GM04504 (cell line): ENCODE measurements around the gene TXNIP.
A peak's percentile ranks its signal among the peaks of the same experiment; 100 is the strongest.

ENCODE experiments used
- DNase-seq: peaks from one replicate; pipeline ENCODE4 v3.0.0-alpha.2; 2012; ENCODE audit warnings: low read depth

Gene TXNIP

DNA sequence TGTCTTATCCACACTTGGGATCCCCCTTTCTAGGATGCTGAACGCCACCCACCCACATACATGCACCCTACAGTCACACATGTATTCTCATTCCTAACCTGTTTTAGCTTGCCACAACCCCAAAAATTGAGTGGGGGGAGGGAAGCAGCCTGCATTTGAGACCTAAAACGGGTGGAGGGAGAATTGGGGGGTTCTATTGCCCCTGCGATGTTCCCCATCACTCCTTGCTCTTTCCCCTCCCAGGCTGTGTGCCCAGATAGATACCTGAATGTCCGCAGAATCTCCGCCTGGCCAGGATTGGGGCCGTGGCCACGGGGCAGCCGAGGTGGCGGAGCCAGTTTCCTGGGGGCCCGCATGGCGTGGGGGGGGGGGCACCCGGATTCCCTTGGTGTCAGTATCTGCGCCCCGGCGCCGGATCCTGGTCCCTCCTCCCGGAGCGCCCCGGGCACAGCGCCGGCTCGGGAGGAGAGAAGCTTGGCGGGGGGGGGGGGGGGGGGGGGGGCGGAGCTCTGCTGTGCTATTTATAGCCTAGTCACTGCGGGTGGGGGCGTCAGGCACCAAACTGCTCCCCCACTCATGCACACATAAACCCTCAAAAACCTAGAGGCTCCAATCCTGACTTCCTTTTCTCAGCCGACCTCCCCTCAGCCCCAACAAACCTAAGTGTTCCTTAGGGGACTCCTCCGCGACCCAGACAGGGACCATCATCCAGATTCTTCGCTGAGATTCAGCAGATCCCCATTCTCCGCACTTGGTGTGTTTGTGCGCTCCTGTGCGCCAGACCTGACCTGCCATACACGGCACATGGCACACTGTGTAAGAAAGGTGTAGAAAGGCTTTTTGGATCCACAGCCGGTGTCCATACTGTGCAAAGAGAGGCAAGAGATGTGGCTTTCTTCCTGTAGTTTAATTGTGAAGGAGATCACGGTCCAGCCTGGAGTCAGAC is 33.9 kb downstream of the TXNIP start:
- DNase-seq: no peak

DNA sequence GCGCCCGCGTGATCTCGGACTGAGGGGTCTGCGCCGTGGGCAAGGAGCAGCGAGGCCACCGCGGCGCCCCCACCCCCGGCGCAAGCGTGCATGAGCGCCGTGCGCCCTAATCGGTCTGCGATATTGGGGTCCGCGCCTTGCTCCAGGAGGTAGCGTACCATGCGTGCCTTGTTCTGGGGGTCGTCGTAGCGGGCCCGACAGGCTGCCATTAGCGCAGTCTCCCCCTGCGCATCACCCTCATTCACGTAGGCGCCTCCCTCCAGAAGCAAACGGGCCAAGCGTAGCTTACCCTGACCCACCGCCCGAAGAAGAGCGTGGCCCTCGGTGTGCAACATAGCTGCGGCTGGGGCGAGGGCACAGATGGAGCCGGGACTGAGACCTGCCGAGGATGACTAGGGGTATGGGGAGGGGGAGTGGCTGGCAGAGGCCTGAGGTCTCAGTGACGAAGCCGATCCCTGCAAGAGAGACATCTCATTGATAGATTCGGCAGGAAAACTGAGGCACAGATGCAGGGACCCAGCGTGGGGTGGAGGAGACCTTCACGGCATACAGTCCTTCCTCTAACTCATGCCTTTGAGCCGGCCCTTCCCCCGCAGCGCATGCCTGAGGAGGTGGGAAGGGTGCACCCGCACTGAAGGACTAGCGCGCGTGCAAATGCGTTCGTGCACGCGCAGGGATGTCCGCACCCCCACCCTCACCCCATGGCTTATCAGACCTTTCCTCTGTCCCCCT is 34.8 kb downstream of the TXNIP start:
- no peak for DNase-seq

DNA sequence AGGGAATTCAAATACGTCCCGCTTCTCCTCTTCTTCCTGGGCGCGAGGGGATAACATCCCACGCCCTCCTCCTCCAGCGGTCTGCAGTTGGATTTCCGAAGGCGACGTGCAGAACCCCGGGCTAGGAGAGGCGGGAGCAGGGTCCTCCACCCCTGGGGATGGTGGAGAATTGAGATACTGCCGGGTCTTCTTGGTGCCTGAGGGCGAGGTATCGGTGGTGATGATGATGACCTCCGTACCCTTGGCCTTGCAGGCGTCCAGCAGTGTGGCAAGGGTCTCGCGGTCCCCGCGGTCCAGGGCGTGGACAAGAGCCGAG is 35.3 kb downstream of the TXNIP start:
- no peak for DNase-seq

DNA sequence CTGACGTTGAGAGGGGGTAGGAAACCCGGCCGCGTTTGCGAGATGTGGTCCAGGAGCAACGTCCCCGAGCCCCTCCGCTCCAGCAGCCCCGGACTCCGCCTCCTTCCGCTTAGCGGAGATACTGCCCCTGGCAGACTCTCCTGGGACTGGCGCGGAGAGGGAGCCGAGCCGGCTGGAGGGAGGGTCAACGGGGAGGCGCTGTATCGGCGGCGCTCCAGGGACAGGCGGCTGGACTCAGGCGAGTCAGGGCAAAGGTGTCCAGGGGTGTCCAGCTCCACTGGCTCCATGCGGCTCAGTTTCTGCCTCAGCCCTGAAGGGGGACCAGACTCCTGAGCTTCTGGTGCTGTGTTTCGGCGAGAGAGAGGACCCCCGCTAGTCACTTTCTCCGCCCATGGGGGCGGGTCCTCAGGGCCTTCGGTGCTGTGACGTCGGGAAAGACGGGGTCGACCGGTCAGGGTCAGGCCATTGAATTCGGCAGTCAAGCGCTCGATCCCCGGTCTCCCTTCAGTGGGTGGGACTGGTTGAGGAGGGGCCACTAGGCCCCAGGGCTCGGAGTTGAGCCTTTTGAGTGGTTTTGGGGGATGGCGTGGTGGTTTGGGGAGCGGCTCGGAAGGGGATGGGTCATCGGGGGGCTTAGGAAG is 35.8 kb downstream of the TXNIP start:
- no peak for DNase-seq

DNA sequence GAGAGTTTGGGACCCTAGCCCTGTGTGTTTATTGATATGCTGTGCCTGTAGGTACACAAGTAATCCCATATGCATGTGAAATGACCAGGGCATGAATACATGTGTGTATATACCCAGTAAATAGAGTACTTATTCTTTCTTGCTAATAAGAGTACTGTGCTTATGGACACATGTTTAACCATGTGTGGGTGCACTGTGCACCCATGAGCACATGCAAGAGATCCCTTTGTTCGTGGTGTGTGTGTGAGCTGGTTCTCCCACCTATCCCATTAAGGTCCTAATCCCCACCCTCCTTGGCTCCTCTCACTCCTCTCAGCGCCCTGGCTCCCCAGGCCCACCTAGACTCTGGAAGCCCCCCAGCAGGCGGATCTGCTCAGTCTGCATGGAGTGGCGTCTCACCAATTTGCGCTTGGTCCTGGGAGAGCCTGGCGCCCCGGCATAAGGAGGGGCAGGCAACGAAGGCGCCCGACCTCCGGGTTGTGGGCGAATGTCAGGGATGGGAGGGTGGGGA is 36.4 kb downstream of the TXNIP start:
- DNase-seq: no peak

DNA sequence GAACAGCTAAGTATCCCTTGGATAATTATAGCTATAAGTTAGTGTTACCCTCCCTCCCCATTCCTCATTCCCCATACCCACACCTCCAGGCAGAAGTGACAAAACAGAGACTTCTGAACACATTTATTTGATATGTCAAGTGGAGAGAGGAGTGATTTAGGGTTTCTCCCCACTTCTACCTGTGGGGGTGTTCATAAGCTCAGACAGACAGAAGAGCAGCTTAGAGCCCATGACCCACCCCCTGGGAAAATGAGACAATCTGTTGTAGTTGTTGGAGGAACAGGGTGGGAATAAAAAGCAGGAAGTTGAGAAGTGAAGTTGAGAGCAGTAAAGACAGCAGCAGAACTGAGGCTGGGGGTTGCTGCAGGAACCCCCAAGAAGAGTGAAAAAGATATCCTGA is 37.0 kb downstream of the TXNIP start:
- no peak for DNase-seq

DNA sequence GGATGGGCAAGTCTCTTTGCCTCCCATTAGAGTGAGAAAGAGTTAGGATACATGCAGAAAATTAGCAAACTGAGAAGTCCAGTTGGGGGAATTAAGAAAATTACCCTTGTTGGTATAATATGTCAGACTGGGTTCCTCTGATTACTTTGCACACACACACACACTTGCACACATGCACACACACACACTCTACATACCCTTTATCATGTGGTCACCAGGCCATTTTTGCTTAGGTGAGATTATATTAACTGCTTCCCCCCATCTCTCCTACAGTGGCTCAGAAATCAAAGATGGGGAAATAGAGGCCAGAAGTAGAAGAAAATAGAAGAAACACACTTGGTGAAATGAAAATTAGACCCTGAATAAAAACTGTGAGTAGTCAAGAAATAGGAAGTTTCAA is 37.6 kb downstream of the TXNIP start:
- DNase-seq: no peak

DNA sequence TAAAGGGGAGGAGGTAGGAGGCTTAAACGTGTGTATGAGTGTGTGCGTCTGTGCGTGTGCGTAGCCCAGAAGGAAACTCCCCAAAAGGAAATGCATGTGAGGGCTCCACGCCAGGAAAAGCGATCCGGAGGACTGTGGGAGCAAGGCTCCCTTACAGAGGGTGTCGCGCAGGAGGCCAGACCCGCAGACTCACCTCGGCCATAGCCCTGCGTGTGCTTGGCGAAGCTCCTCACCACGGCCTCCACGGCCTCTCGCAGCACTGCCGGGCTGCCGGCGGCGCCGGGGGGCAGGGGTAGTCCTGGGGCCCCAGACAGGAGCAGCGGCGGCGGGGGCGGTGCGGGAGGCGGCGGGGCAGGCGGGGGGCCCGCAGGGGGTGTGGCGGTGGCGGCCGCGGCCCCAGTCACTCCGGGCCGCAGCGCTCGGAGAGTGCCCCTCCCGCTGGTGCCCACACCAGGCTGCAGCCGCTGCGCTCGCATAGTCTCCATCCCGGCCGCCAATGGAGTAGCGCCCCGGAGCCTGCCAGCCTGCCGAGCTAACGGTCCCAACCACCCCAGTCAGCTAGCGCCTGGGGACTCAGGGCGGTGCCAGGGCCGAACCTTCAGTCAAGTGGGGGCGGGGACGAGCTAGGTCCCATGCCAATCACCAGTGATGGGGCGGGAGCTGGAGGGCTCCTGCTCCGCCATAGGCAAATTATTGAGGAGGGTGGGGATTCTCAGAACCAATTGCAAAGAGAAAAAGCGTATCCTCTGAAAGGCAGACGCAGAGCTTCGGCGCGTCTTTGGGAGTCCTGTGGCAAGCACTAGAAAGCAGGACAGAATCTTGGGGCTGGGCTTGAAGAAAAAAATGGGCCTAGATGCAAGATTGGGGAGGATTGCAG is 38.7 kb downstream of the TXNIP start, which contains the start of gene LIX1L:
Gene LIX1L (minus strand): TSS at position 575 of the 877 bp plus-strand sequence. CDS start 90 bp downstream, at position 485.
- peak; percentile 94 for DNase-seq

DNA sequence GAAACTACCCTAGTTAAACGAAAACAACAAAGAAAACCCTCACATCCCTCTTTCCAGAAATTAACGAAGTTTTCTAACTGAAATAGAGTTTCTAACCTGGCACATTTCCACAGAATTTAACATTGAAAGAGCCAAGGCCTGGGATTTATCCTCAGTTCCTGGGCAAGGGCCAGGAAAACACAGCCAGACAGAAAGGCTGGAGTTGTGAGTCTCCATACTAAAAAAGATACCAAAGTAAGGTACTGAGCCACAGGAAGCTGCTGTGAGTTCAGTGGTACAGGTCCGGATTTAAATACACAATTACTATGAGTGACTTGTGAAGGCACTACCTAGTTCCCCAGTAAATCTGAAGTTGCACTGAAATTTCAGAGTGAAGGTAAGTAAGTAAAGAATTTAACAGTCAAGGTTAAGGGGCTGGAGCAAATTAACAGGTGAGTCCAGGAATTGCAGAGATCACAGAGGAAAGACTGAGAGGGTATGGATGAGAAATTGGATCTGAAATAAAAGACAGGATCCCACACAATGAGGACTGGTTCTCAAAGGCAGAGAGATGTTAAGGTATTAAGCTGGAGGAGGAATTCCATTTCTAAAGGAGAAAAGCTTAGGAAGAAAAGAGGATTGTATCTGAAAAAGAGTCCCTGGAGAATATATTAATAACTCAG is 39.5 kb downstream of the TXNIP start:
- no peak for DNase-seq

DNA sequence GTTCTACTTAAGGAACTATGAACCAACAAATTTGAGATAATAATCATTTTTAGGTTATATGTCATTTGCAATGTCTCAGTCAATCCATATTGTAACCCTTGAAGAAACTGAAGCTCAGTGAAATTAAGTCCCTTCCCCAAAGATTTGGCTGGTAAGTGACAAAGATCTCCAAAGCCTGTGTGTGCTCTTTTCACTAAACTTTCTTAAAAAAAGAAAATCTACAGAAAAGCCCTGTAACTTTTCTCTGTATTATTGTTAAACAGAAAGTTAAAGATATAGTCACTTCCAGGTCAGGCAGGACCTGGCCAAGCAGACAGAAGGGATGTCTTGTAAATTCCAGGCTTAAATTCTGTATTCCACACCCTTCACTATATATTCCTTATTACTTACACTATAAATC is 40.0 kb downstream of the TXNIP start:
- no peak for DNase-seq

DNA sequence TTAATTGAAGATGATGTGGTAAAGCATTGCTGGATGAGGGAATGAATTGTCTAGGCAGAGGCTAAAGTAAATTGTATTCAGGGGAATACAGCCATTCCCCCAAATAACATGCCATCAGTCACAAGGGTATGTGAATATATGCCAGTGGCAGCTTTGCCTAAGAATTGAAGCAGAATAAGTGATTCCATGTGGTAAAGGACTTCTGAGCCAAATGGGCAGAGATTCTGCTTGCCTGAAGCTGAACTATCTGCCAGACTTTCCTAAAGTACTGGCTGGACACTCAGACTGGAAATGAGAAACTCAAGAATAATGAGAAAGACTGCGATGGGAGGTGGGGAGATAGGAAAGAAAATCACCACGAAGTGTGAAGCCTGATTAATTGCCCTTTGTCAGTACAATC is 40.9 kb downstream of the TXNIP start:
- DNase-seq: no peak

DNA sequence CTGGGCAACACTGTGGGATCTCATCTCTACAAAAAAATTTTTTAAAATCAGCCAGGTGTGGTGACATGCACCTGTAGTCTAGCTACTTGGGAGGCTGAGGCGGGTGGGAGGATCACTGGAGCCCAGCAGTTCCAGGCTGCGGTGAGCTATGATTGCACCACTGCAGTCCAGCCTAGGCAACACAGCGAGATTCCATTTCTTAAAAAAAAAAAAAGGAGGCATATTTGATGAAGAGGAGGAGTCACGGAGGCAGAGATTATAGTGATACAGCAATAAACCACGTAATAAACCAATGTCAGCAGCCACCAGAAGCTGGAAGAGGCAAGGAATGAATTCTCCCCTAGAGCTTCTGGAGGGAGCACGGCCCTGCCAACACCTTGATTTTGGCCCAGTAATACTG is 42.5 kb downstream of the TXNIP start:
- no peak for DNase-seq

DNA sequence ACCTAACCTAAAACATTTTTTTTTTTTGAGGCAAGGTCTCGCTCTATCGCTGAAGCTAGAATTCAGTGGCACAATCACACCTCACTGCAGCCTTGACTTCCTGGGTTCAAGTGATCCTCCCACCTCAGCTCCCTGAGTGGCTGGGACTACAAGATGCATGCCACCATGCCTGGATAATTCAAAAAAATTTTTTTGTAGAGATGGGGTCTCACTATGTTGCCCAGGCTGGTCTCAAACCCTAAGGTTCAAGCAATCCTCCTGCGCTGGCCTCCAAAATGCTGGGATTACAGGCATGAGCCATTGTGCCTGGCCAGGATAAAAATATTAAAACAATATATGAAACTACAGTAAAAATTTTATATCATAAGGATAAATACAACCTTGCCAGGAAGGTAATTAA is 43.5 kb downstream of the TXNIP start:
- no peak for DNase-seq

DNA sequence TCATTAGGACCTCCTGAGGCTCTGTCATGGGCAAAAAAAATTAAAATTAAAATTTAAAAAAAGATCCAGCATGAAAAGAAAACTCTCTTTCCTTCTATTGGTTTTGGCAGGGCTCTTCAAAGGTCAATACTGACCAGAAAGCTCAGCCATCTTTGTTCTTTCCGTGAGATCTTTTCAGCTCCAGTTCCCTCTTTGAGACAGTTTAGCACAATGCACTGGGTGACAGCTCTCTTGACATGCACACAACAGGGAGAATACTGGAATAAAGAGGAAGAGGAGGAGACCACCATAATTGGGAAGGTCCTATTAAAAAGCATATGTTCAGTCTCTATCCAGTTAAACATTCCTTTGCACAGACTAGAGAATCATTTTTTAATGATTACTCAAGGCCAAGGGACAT is 44.9 kb downstream of the TXNIP start:
- no peak for DNase-seq

DNA sequence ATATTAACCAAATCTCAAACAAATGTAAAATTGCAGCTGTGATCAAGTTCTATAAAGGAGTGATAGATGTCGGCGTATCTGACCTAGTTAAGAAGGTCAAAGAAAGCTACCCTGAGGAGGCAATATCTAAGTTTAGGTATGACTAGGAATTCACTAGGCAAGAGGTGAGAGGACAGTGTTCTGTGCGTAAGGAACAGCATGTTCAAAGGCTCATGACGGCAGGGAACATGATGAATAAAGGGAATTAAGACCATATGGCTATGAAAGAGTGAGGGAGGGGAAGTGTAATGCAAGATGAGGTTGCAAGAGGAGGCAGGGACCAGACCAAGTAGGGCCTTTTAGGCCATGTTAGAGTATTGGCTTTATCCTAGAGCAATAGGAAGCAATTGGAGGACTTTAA is 47.2 kb downstream of the TXNIP start:
- no peak for DNase-seq

DNA sequence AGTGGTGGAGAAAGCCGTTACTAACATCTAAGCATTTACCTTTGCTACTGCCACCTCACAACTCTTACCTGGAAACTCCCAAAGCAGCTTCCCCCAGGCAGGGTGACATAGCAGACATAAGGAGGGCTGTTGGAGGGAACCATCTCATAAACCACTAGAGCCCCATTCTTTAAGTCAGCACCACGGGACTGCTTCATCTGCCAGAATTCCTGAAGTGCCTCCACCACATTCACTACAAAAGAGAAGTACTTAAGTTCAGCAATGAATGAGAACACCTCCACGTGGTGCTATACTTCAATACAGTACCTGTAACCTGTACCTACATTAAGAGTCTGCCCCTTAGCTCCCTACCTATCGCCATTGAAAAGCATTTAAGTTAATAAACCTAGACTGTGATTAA is 48.8 kb downstream of the TXNIP start:
- no peak for DNase-seq

DNA sequence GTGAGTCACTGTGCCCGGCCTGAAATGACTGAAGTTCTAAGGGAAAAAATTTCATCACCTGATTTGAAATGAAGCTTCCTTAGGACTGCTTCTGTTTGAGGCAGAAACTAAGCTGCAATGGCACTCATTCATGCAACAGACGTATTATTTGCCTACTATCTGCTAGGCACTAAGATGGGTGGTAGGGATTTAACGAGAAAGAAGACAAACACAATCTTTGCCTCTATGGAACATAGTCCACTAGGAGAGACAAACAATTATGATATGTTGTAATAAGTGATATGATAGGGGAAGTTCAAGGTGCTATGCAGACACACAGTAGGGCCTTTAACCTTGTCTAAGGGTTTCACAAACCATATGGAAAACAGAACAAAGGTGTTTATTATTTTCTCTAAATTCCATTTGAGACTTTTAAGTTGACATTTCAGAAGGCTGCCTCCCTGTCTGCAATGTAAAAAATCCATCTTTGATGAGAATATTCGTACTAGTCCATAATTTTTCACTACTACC is 49.8 kb downstream of the TXNIP start:
- no peak for DNase-seq

DNA sequence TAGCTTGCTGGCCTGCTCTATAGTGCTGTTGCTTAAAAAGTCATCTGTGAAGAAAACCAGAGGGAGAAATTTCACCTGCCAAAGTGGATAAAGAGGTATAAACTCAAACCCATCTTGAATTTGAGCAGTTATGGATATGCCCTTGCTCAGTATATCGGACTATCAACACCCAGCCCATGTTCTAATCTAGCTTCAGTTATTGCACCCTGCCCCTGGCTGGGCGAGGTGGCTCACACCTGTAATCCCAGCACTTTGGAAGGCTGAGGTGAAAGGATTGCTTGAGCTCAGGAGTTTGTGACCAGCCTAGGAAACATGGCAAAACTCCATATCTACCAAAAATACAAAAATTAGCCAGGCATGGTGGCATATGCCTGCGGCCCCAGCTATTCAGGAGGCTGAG is 51.8 kb downstream of the TXNIP start:
- no peak for DNase-seq

DNA sequence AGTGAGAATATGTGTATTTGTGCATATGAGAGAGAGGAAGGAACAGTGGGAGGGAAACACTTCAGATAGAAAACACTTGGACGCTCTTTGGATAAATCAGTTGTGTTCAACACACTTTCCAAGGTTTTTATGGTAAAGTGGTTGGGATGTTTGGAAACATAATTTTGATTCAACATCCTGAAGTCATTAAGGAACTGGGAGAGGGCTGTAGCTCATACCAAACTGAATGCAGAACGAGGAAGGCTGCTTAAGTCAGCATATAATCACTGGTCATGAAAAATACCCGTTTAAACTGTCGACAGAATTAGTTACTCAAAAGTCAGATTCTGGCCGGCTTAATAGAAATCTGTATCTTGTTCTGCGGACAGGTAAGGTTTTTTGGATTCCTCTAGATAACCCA is 53.5 kb downstream of the TXNIP start:
- no peak for DNase-seq
